GM19455 (cell line): ENCODE measurements around the gene POT1.

ENCODE experiments used
- ATAC-seq: cut with Tn5 transposase; IDR thresholded peaks from one replicate; pipeline ENCODE4 v1.9.1; 2021; ENCODE audit not compliant: unreplicated experiment

POT1 gene

GRCh38 chr7:124912972-124913371, 16.7 kb downstream of the POT1 start:
- ATAC-seq: no peak

GRCh38 chr7:124909808-124910207, 19.8 kb downstream of the POT1 start:
- ATAC-seq: no peak

- ATAC-seq: no peak
Observed at GRCh38 chr7:124908259-124908658, 21.4 kb downstream of the POT1 start.

- ATAC-seq: no peak
Observed at GRCh38 chr7:124907490-124907889, 22.1 kb downstream of the POT1 start.

GRCh38 chr7:124898531-124898930, 31.1 kb downstream of the POT1 start:
- no peak for ATAC-seq

GRCh38 chr7:124896001-124896400, 33.6 kb downstream of the POT1 start:
- ATAC-seq: no peak

GRCh38 chr7:124893140-124893827, 36.3 kb downstream of the POT1 start:
- peak; percentile 68 for ATAC-seq

- no peak for ATAC-seq
Observed at GRCh38 chr7:124887247-124887646, 42.4 kb downstream of the POT1 start.

GRCh38 chr7:124881981-124882380, 47.6 kb downstream of the POT1 start:
- ATAC-seq: no peak

GRCh38 chr7:124879771-124880170, 49.9 kb downstream of the POT1 start:
- no peak for ATAC-seq

- no peak for ATAC-seq
Observed at GRCh38 chr7:124879103-124879502, 50.5 kb downstream of the POT1 start.

- no peak for ATAC-seq
Observed at GRCh38 chr7:124874644-124875163, 54.9 kb downstream of the POT1 start.

- no peak for ATAC-seq
Observed at GRCh38 chr7:124857672-124858235, 71.9 kb downstream of the POT1 start.

- peak; percentile 63 for ATAC-seq
Observed at GRCh38 chr7:124856299-124856888, 73.2 kb downstream of the POT1 start.

- ATAC-seq: no peak
Observed at GRCh38 chr7:124843336-124843735, 86.3 kb downstream of the POT1 start.

GRCh38 chr7:124840435-124840834, 89.2 kb downstream of the POT1 start:
- no peak for ATAC-seq

GRCh38 chr7:124839687-124840086, 89.9 kb downstream of the POT1 start:
- no peak for ATAC-seq

- ATAC-seq: no peak
Observed at GRCh38 chr7:124836173-124836572, 93.5 kb downstream of the POT1 start.

- ATAC-seq: no peak
Observed at GRCh38 chr7:124818807-124819206, 110.8 kb downstream of the POT1 start.

- ATAC-seq: no peak
Observed at GRCh38 chr7:124813994-124814798, 115.4 kb downstream of the POT1 start.

- no peak for ATAC-seq
Observed at GRCh38 chr7:124812764-124813163, 116.9 kb downstream of the POT1 start.
